Vagina (tissue), 2 donors: ENCODE measurements around the gene IPO8. TPM values are rescaled to one million over a fixed set of nuclear protein-coding genes. Genes with fewer than 3 reads are reported as not detected.

Experiments
- DNase-seq, 2 donors: peaks; one replicate each; pipeline ENCODE4 v3.0.0-alpha.2; 2017; ENCODE audit errors: extremely low spot score in 2 of 2
- H3K27ac ChIP-seq: fragments of 200-600 bp; sonication (generic); one replicate; pipeline ENCODE4 v1.5.1; 2019
- H3K27me3 ChIP-seq: fragments of 200-600 bp; sonication (generic); one replicate; pipeline ENCODE4 v1.5.1; 2019
- H3K36me3 ChIP-seq, 2 donors: fragments of 200-600 bp; sonication (generic); one replicate each; pipeline ENCODE4 v1.5.1; 2017 to 2019
- H3K4me1 ChIP-seq: fragments of 200-600 bp; sonication (generic); one replicate; pipeline ENCODE4 v1.5.1; 2019
- H3K4me3 ChIP-seq, 2 donors: fragments of 200-600 bp; sonication (generic); 1 replicate in 1 of 2; 2 replicates in 1 of 2; pipeline ENCODE4 v1.5.1; 2016 to 2019
- H3K9me3 ChIP-seq: fragments of 200-600 bp; sonication (generic); one replicate; pipeline ENCODE4 v1.5.1; 2019
- POLR2A ChIP-seq, 2 donors: fragments of 450-650 bp; IDR thresholded peaks; one replicate each; pipeline ENCODE4 v1.6.1; 2017; ENCODE audit warnings: antibody characterized with exemption in 2 of 2, mild to moderate bottlenecking in 2 of 2, moderate library complexity in 2 of 2
- POLR2AphosphoS5 ChIP-seq, 2 donors: sonication (generic); formaldehyde crosslinking; IDR thresholded peaks; one replicate each; pipeline ENCODE4 v1.9.0; 2017; ENCODE audit warnings: antibody characterized with exemption in 2 of 2, mild to moderate bottlenecking in 2 of 2, low read depth in 1 of 2; ENCODE audit not compliant: insufficient read depth in 1 of 2
- intact Hi-C: fragments of 100-400 bp; cut with DNase I; formaldehyde crosslinking; loops from one replicate; pipeline ENCODE4 v1.15.1; 2023
- total RNA-seq: library from RNA; depleted of rRNA; stranded (reverse); fragments of >200 nt; gene quantifications from one replicate; pipeline ENCODE4 v1.2.3, GENCODE V29; 2016
- TF ChIP-seq, protein P1 (sequence below), 3 experiments: fragments of 450-650 bp in 2 of 3; fragments of 200-600 bp in 1 of 3; sonication (generic) in 1 of 3; IDR thresholded peaks; one replicate each; pipeline ENCODE4 v1.5.1; 2017 to 2019; ENCODE audit warnings: antibody characterized with exemption in 3 of 3, mild to moderate bottlenecking in 2 of 3, moderate library complexity in 2 of 3

The IPO8 gene
- total RNA-seq, 1 donor from 2014 or later = 21.4 TPM

DNA sequence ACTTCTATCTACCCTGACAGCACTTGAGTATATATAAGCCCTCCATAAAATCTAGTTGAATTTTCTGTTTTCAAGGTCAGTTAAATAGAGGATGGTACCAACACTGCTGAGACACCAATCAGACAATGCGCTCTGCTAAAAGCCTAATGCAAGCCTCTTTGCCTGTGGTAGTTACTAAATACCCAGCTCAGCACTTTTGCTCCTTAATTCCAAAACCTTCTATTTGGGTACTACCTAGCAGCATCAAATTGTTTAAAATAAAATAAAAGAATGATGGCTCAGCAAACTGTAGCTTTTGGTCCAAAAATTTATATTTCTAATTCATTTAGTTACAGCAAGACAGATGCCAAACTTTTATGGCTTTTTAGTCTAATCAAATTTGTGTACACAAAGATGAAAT lies 107.9 kb downstream of the IPO8 start:
- TF ChIP-seq POLR2AphosphoS5 (IDR thresholded peaks at IDR 0.05; ENCODE audit: insufficient read depth in 1 of 2, low read depth in 1 of 2) = no peak
- TF ChIP-seq POLR2A (IDR thresholded peaks at IDR 0.05) = no peak
- TF ChIP-seq, protein P1, sequence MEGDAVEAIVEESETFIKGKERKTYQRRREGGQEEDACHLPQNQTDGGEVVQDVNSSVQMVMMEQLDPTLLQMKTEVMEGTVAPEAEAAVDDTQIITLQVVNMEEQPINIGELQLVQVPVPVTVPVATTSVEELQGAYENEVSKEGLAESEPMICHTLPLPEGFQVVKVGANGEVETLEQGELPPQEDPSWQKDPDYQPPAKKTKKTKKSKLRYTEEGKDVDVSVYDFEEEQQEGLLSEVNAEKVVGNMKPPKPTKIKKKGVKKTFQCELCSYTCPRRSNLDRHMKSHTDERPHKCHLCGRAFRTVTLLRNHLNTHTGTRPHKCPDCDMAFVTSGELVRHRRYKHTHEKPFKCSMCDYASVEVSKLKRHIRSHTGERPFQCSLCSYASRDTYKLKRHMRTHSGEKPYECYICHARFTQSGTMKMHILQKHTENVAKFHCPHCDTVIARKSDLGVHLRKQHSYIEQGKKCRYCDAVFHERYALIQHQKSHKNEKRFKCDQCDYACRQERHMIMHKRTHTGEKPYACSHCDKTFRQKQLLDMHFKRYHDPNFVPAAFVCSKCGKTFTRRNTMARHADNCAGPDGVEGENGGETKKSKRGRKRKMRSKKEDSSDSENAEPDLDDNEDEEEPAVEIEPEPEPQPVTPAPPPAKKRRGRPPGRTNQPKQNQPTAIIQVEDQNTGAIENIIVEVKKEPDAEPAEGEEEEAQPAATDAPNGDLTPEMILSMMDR (IDR thresholded peaks at IDR 0.05) = no peak
- Histone ChIP-seq H3K4me1 (no peaks in the 10 kb centered on the region), H3K9me3 (no peaks in the 10 kb centered on the region), H3K27ac (no peak overlapping the region), H3K27me3 (no peaks in the 10 kb centered on the region), H3K4me3 (no peak overlapping the region), H3K36me3 (no peaks in the 10 kb centered on the region)
- intact Hi-C loops = no loop called here
- DNase-seq = no peak

DNA sequence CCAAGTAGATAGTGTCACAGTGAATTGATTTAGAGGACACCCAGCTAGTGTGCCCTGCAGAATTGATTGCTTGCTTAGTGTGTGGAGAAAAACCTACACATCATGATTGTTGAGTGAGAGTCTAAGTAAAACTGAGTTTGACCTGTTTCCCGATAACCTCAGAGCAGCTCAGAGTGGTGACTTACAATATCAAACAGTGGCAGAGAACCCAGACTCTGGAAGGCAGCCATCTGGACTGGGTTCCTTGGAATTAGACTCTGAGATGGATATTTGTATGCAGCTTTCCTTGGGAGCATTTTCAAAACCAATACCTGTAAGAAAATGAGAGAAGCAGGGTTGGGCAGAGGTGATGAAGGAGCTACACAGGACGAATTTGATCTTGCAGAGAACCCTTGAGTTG lies 109.8 kb downstream of the IPO8 start:
- H3K27me3 ChIP-seq = no peaks in the 10 kb centered on the region

DNA sequence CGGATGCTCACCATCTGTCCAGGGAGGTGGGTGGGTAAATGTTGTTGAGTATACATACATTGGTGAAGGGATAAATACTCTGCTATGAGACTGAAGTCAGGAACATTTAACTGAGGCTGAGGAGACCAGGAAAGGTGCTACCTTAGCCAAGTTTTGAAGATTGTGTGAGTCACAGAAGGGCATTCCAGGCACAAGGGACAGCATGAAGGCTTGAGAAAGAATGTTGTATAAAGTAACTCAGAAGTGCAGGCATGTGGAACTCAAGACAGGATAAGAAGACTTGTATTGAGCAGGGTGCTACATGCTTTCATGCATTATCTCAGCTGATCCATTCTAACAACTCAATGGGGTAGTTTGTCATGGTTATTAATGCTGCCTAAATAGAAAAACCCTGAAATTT lies 112.7 kb downstream of the IPO8 start:
- no peaks in the 10 kb centered on the region for H3K36me3 ChIP-seq
- H3K27ac ChIP-seq = no peak overlapping the region
- intact Hi-C loops = no loop called here
- H3K4me3 ChIP-seq = no peak overlapping the region
- no peak for TF ChIP-seq POLR2A (IDR thresholded peaks at IDR 0.05)
- TF ChIP-seq POLR2AphosphoS5 (IDR thresholded peaks at IDR 0.05; ENCODE audit: insufficient read depth in 1 of 2, low read depth in 1 of 2) = no peak
- TF ChIP-seq, protein P1 (IDR thresholded peaks at IDR 0.05) = no peak
- H3K4me1 ChIP-seq = no peaks in the 10 kb centered on the region
- no peaks in the 10 kb centered on the region for H3K27me3 ChIP-seq
- DNase-seq = no peak
- H3K9me3 ChIP-seq = no peaks in the 10 kb centered on the region

More for the DNA sequence above, 109.8 kb downstream of the IPO8 start:
- Histone ChIP-seq H3K9me3 (no peaks in the 10 kb centered on the region), H3K36me3 (no peaks in the 10 kb centered on the region), H3K4me1 (no peaks in the 10 kb centered on the region), H3K4me3 (no peak overlapping the region), H3K27ac (no peak overlapping the region)
- DNase-seq = no peak
- TF ChIP-seq POLR2AphosphoS5 (IDR thresholded peaks at IDR 0.05; ENCODE audit: insufficient read depth in 1 of 2, low read depth in 1 of 2) (no peak), POLR2A (IDR thresholded peaks at IDR 0.05) (no peak)
- TF ChIP-seq, protein P1 (IDR thresholded peaks at IDR 0.05) = no peak
- intact Hi-C loops = no loop called here

DNA sequence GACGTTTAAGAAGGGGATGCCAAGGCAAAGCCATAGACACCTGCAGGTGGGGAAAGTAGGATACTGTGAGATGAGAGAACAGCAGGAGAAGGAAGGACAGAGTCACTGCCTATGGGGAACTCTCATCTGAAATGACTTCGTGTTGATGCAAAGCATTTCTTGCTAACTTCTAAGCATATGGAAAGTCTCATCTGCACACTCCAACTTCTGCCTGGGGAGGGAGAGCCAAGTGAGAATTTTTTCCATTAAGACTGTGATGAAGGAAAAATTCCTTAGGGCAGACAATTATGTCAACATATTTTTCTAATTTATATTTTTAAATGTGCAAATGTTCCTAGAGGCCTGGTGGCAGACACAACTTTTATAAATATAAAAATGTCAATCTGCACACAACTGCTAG lies 115.3 kb downstream of the IPO8 start:
- no peak for DNase-seq
- Histone ChIP-seq H3K4me3 (no peak overlapping the region), H3K4me1 (no peaks in the 10 kb centered on the region), H3K27me3 (no peaks in the 10 kb centered on the region), H3K27ac (no peak overlapping the region), H3K36me3 (no peaks in the 10 kb centered on the region), H3K9me3 (no peaks in the 10 kb centered on the region)
- TF ChIP-seq, protein P1 (IDR thresholded peaks at IDR 0.05) = no peak
- no peak for TF ChIP-seq POLR2AphosphoS5 (IDR thresholded peaks at IDR 0.05; ENCODE audit: insufficient read depth in 1 of 2, low read depth in 1 of 2)
- TF ChIP-seq POLR2A (IDR thresholded peaks at IDR 0.05) = no peak
- intact Hi-C loops = no loop called here

Other genes starting within 250 kb of the IPO8 start
- 41.3 TPM for gene CAPRIN2, start 59.1 kb upstream of the IPO8 start, total RNA-seq
- 2.5 TPM for gene TSPAN11, start 230.9 kb upstream of the IPO8 start, total RNA-seq